A673 (cell line): ENCODE measurements around the gene ACOXL. TPM values are rescaled to one million over a fixed set of nuclear protein-coding genes. Genes with fewer than 3 reads are reported as not detected.

Experiments
- BruUV-seq: library from RNA; stranded (reverse); fragments of 400-500 nt; replicated peaks from 2 replicates; lab custom pipeline; 2021; lab: Mats Ljungman, UMichigan
- CTCF ChIA-PET: fragments of 300-600 bp; sonication (Branson Sonifier 250); formaldehyde crosslinking; loops from one replicate; lab custom pipeline; 2022; ENCODE audit warnings: antibody characterized with exemption; lab: Charles Lee
- POLR2A ChIA-PET: fragments of 300-600 bp; sonication (Branson Sonifier 250); formaldehyde crosslinking; loops from one replicate; lab custom pipeline; 2022; ENCODE audit warnings: antibody characterized with exemption; ENCODE audit not compliant: low non-redundant PET; lab: Charles Lee
- DNase-seq: peaks from one replicate; pipeline ENCODE4 v3.0.0-alpha.2; 2015; ENCODE audit warnings: low spot score
- H3K27ac ChIP-seq: fragments of 200-600 bp; sonication (generic); 2 replicates; pipeline ENCODE4 v1.5.1; 2016; ENCODE audit warnings: mixed run types, low read depth, mild to moderate bottlenecking, mixed read lengths, antibody characterized with exemption, low read length; ENCODE audit not compliant: poor library complexity, severe bottlenecking
- H3K27me3 ChIP-seq: fragments of 200-600 bp; sonication (generic); replicated peaks from 2 replicates; pipeline ENCODE4 v1.6.1; 2017; ENCODE audit warnings: mixed run types, low read depth, mild to moderate bottlenecking, mixed read lengths, antibody characterized with exemption, low read length; ENCODE audit not compliant: insufficient read depth, poor library complexity
- H3K36me3 ChIP-seq: fragments of 200-600 bp; sonication (generic); 2 replicates; pipeline ENCODE4 v1.6.1; 2016; ENCODE audit warnings: mixed run types, mild to moderate bottlenecking, mixed read lengths, antibody characterized with exemption, low read length; ENCODE audit not compliant: insufficient read depth, poor library complexity, severe bottlenecking
- H3K4me1 ChIP-seq: fragments of 200-600 bp; sonication (generic); 2 replicates; pipeline ENCODE4 v1.6.1; 2017; ENCODE audit warnings: mixed run types, mild to moderate bottlenecking, mixed read lengths, antibody characterized with exemption, low read length; ENCODE audit not compliant: insufficient read depth, poor library complexity, severe bottlenecking
- H3K4me3 ChIP-seq: fragments of 200-600 bp; sonication (generic); 2 replicates; pipeline ENCODE4 v1.5.1; 2016; ENCODE audit warnings: low read depth, mixed run types, mild to moderate bottlenecking, mixed read lengths, low read length; ENCODE audit not compliant: poor library complexity, severe bottlenecking
- H3K9me3 ChIP-seq: fragments of 200-600 bp; sonication (generic); 2 replicates; pipeline ENCODE4 v1.6.1; 2016; ENCODE audit warnings: mixed run types, low read depth, mild to moderate bottlenecking, mixed read lengths, antibody characterized with exemption, low read length; ENCODE audit not compliant: poor library complexity, severe bottlenecking
- EZH2 ChIP-seq: fragments of 200-600 bp; sonication (generic); IDR thresholded peaks from 2 replicates; pipeline ENCODE4 v1.6.1; 2017; ENCODE audit warnings: borderline replicate concordance, low read depth, mild to moderate bottlenecking, mixed read lengths, antibody characterized with exemption, low read length; ENCODE audit not compliant: poor library complexity, severe bottlenecking
- intact Hi-C: fragments of 100-400 bp; cut with micrococcal nuclease; formaldehyde crosslinking; loops from one replicate; pipeline ENCODE4 v1.10.0; 2022; ENCODE audit not compliant: unreplicated experiment
- total RNA-seq: library from RNA; stranded (reverse); gene quantifications from 2 replicates; pipeline ENCODE4 v1.2.3, GENCODE V29; 2021
- TF ChIP-seq, protein P1 (sequence below): fragments of 300-800, 200-600 bp; sonication (generic); conservative IDR thresholded peaks from 2 replicates; pipeline ENCODE4 v1.5.1; 2017; ENCODE audit warnings: low read depth, mild to moderate bottlenecking, antibody characterized with exemption, low read length, moderate library complexity, mixed read lengths

ACOXL gene
- total RNA-seq, 1 experiment from 2014 or later, result not detected

DNA sequence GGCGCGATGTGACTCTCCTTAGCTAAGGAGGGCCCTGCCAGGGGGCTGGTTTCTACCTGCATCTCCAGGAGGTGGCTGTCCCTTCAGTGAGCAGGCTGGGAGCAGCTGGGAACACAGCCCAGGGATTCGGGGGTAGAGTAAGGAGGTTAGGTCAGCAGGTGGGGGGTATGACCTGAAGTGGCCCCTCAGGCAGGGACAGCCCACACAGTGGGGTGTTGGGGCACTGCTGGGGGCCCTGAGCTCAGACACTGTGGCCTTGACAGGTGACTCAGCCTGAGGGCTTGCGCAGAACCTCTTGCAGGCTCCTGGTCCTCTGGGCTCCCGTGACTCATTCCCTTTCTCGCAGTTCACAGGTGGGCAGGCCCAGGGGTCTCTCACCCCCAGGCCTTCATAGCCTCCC lies 202.6 kb downstream of the ACOXL start:
- intact Hi-C loops, result no loop called here
- Histone ChIP-seq H3K4me3 (no peak overlapping the region), H3K36me3 (no peaks in the 10 kb centered on the region), H3K4me1 (no peaks in the 10 kb centered on the region), H3K27me3 (no peaks in the 10 kb centered on the region), H3K9me3 (no peaks in the 10 kb centered on the region), H3K27ac (no peak overlapping the region)
- TF ChIP-seq, protein P1, sequence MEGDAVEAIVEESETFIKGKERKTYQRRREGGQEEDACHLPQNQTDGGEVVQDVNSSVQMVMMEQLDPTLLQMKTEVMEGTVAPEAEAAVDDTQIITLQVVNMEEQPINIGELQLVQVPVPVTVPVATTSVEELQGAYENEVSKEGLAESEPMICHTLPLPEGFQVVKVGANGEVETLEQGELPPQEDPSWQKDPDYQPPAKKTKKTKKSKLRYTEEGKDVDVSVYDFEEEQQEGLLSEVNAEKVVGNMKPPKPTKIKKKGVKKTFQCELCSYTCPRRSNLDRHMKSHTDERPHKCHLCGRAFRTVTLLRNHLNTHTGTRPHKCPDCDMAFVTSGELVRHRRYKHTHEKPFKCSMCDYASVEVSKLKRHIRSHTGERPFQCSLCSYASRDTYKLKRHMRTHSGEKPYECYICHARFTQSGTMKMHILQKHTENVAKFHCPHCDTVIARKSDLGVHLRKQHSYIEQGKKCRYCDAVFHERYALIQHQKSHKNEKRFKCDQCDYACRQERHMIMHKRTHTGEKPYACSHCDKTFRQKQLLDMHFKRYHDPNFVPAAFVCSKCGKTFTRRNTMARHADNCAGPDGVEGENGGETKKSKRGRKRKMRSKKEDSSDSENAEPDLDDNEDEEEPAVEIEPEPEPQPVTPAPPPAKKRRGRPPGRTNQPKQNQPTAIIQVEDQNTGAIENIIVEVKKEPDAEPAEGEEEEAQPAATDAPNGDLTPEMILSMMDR, result no peak
- TF ChIP-seq EZH2, result no peak
- no peak for DNase-seq
- CTCF ChIA-PET, result no interaction called here
- BruUV-seq, result no TSS peak
- POLR2A ChIA-PET, result no interaction called here

DNA sequence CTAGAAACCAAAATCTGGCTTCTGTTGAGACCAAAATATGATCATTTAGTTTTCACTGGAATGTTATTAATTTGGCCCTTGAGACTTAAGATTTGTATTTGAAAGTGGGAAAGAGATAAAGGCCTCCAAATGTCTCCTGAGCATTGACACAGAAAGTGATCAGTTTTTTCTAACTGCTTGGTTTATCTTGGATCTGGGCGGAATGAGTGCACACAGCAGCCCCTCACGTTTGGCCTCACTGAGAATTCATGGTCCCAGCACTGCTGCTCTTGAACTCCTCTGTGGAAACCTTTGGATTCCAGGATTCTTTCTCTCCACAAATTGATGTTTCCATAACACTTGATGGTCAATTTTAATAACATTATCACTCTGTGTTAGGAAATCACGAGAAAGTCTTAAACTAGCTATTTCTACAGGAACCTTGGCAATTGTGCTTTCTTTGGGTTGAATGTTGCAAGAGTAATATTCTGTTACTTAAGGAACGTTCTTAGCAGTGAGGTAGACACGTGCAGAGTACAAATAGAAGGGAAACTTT lies 208.1 kb downstream of the ACOXL start:
- TF ChIP-seq, protein P1, result no peak
- no peak for TF ChIP-seq EZH2
- no peak overlapping the region for H3K27ac ChIP-seq
- POLR2A ChIA-PET, result no interaction called here
- no peaks in the 10 kb centered on the region for H3K9me3 ChIP-seq
- H3K36me3 ChIP-seq, result no peaks in the 10 kb centered on the region
- H3K27me3 ChIP-seq, result no peaks in the 10 kb centered on the region
- CTCF ChIA-PET, result no interaction called here
- DNase-seq, result no peak
- H3K4me1 ChIP-seq, result no peaks in the 10 kb centered on the region
- H3K4me3 ChIP-seq, result no peak overlapping the region
- intact Hi-C loops, result no loop called here
- BruUV-seq, result no TSS peak

DNA sequence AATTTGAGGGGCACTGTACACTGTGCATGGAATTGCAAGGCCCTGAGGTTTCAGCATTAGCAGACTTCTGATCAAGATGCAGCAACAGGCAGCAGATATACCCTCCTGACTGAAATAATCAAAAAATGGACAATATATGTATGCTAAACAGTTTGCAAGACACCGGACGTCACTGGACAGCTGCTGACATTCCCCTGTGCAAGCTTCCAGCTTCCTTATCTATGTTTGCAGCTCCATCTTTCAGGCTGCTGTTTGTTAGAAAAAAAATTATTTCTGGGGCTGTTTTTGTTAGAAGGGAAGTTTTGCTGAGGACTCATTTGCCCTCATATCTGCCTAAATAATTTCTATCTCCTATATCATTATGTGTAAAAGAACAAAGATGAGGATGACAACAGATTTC lies 208.9 kb downstream of the ACOXL start:
- ChIA-PET CTCF (no interaction called here), POLR2A (no interaction called here)
- Histone ChIP-seq H3K36me3 (no peaks in the 10 kb centered on the region), H3K27ac (no peak overlapping the region), H3K9me3 (no peaks in the 10 kb centered on the region), H3K4me3 (no peak overlapping the region), H3K27me3 (no peaks in the 10 kb centered on the region), H3K4me1 (no peaks in the 10 kb centered on the region)
- intact Hi-C loops, result no loop called here
- TF ChIP-seq, protein P1, result no peak
- no peak for TF ChIP-seq EZH2
- DNase-seq, result no peak
- no TSS peak for BruUV-seq
